HepG2 (cell line): ENCODE data around the gene BCL2L13. TPM values are rescaled to one million over a fixed set of nuclear protein-coding genes. Genes with fewer than 3 reads are reported as not detected.

Experiments used
- ATAC-seq: fragments of 200-7000 bp; cut with Tn5 transposase; 3 replicates; pipeline ENCODE4 v1.9.1; 2020; ENCODE audit warnings: mild to moderate bottlenecking, moderate library complexity
- BruUV-seq: library from RNA; stranded (reverse); fragments of 400-500 nt; replicated peaks from 2 replicates; lab custom pipeline; 2021; lab: Mats Ljungman, UMichigan
- CTCF ChIA-PET: fragments of 300-600 bp; formaldehyde crosslinking; extraction: SDS; loops from one replicate; lab custom pipeline; 2021; ENCODE audit warnings: low total read pairs, inconsistent platforms, low intra/inter-chr PET ratio; lab: Yijun Ruan, JAX
- POLR2A ChIA-PET: fragments of 350-600 bp; sonication (Branson Sonifier 250); formaldehyde crosslinking; loops from one replicate; lab custom pipeline; 2020; ENCODE audit warnings: antibody characterized with exemption, inconsistent platforms; lab: Yijun Ruan, JAX
- DNase-seq: peaks from one replicate; pipeline ENCODE4 v3.0.0-alpha.2; 2015; ENCODE audit warnings: low spot score
- FAIRE-seq: peaks from 3 replicates; lab custom pipeline; 2011; peaks lifted over from hg19 to GRCh38; lab: Jason Lieb, UNC
- H2AFZ ChIP-seq: one replicate; pipeline ENCODE4 v1.6.1; 2011; ENCODE audit warnings: low read length, inconsistent platforms
- H3K27ac ChIP-seq: fragments of 300-600 bp; 3 replicates; pipeline ENCODE4 v1.8.0; 2011; ENCODE audit warnings: mixed run types, mild to moderate bottlenecking, mixed read lengths, low read length, inconsistent platforms; ENCODE audit not compliant: insufficient read depth; ENCODE audit errors: extremely low read length
- H3K27me3 ChIP-seq, 2 experiments: fragments of 200-600 bp in 1 of 2; 2 replicates in 1 of 2; 3 replicates in 1 of 2; pipeline versions ENCODE4 v1.6.0 to v1.8.0; 2011; ENCODE audit warnings: low read length in 2 of 2, mild to moderate bottlenecking in 2 of 2, moderate library complexity in 2 of 2, inconsistent platforms in 1 of 2; ENCODE audit not compliant: insufficient read depth in 2 of 2, control insufficient read depth in 1 of 2
- H3K36me3 ChIP-seq, 2 experiments: fragments of 200-600 bp in 1 of 2; replicated peaks in 1 of 2; 2 replicates in 1 of 2; 3 replicates in 1 of 2; pipeline versions ENCODE4 v1.5.1 to v1.8.0; 2011; ENCODE audit warnings: low read length in 2 of 2, inconsistent platforms in 1 of 2; ENCODE audit not compliant: insufficient read depth in 2 of 2, control insufficient read depth in 1 of 2
- H3K4me1 ChIP-seq: 2 replicates; pipeline ENCODE4 v1.5.1; 2012; ENCODE audit warnings: low read length, inconsistent platforms; ENCODE audit not compliant: insufficient read depth
- H3K4me2 ChIP-seq: 2 replicates; pipeline ENCODE4 v1.6.0; 2011; ENCODE audit warnings: low read depth, low read length, inconsistent platforms
- H3K4me3 ChIP-seq, 3 experiments: fragments of 200-600 bp in 1 of 3; sonication (generic), shearing (Covaris generic) in 1 of 3; replicated peaks in 1 of 3; 2 replicates each; pipeline ENCODE4 v1.5.1; 2011 to 2016; ENCODE audit warnings: low read length in 3 of 3, inconsistent platforms in 2 of 3, low read depth in 2 of 3, mild to moderate bottlenecking in 2 of 3, control low read depth in 1 of 3, mixed read lengths in 1 of 3; ENCODE audit not compliant: insufficient read depth in 1 of 3
- H3K79me2 ChIP-seq: one replicate; pipeline ENCODE4 v1.6.1; 2011; ENCODE audit warnings: low read length, inconsistent platforms; ENCODE audit not compliant: insufficient read depth
- H3K9ac ChIP-seq: 2 replicates; pipeline ENCODE4 v1.6.0; 2011; ENCODE audit warnings: mild to moderate bottlenecking, low read depth, low read length, inconsistent platforms; ENCODE audit not compliant: insufficient read depth
- H3K9me3 ChIP-seq: 2 replicates; pipeline ENCODE4 v1.5.1; 2012; ENCODE audit warnings: mild to moderate bottlenecking, low read length
- H4K20me1 ChIP-seq: 2 replicates; pipeline ENCODE4 v1.6.0; 2011; ENCODE audit warnings: inconsistent platforms, mild to moderate bottlenecking, low read length, moderate library complexity; ENCODE audit not compliant: insufficient read depth
- CTCF ChIP-seq: sonication (generic); formaldehyde crosslinking; IDR thresholded peaks from 2 replicates; pipeline ENCODE4 v1.5.0; 2020; ENCODE audit warnings: mild to moderate bottlenecking, missing genetic modification reagents, moderate library complexity
- HES4 ChIP-seq: sonication (generic); formaldehyde crosslinking; IDR thresholded peaks from 2 replicates; pipeline ENCODE4 v1.9.0; 2021; ENCODE audit warnings: mild to moderate bottlenecking, missing genetic modification reagents, borderline replicate concordance
- HIVEP1 ChIP-seq: sonication (generic); formaldehyde crosslinking; IDR thresholded peaks from 2 replicates; pipeline ENCODE4 v1.4.0; 2020; ENCODE audit warnings: mild to moderate bottlenecking, missing genetic modification reagents
- IKZF1 ChIP-seq: fragments of 450-650 bp; IDR thresholded peaks from 2 replicates; pipeline ENCODE4 v1.7.1; 2016
- JUND ChIP-seq: sonication (generic); formaldehyde crosslinking; IDR thresholded peaks from 2 replicates; pipeline ENCODE4 v1.8.0; 2022; ENCODE audit warnings: mild to moderate bottlenecking, missing genetic modification reagents
- KDM5B ChIP-seq: sonication (generic); formaldehyde crosslinking; IDR thresholded peaks from 2 replicates; pipeline ENCODE4 v1.4.0; 2020; ENCODE audit warnings: missing genetic modification reagents, mild to moderate bottlenecking, borderline replicate concordance
- KLF12 ChIP-seq: sonication (generic); formaldehyde crosslinking; IDR thresholded peaks from 2 replicates; pipeline ENCODE4 v1.4.0; 2020; ENCODE audit warnings: missing genetic modification reagents, borderline replicate concordance
- ZNF691 ChIP-seq: sonication (generic); formaldehyde crosslinking; IDR thresholded peaks from 2 replicates; pipeline ENCODE4 v1.4.0; 2020; ENCODE audit warnings: missing genetic modification reagents, low read depth, mild to moderate bottlenecking, borderline replicate concordance
- ZNF7 ChIP-seq: IDR thresholded peaks from 2 replicates; pipeline ENCODE4 v1.6.1; 2016; ENCODE audit warnings: missing biosample characterization, missing genetic modification reagents
- ZNF737 ChIP-seq: sonication (generic); formaldehyde crosslinking; IDR thresholded peaks from 2 replicates; pipeline ENCODE4 v1.5.0; 2020; ENCODE audit warnings: missing genetic modification reagents, mild to moderate bottlenecking, borderline replicate concordance
- ZZZ3 ChIP-seq: sonication (generic); formaldehyde crosslinking; IDR thresholded peaks from 2 replicates; pipeline ENCODE4 v1.4.0; 2020; ENCODE audit warnings: missing genetic modification reagents, mild to moderate bottlenecking, borderline replicate concordance
- WGBS: methylation state at CpG from one replicate; pipeline ENCODE4 v1.1.6; 2017; ENCODE audit warnings: low lambda C conversion rate; 5-methylcytosine and 5-hydroxymethylcytosine counted together
- in situ Hi-C: cut with HindIII; loops from 2 replicates; pipeline ENCODE4 v1.10.0; 2017; ENCODE audit warnings: low pct_unique_long_range_greater_than_20kb; ENCODE audit not compliant: extremely low pct_ligation_motif_present
- intact Hi-C: fragments of 100-400 bp; cut with micrococcal nuclease; formaldehyde crosslinking; loops from one replicate; pipeline ENCODE4 v1.10.0; 2022; ENCODE audit not compliant: unreplicated experiment
- polyA plus RNA-seq, 8 experiments: library from polyadenylated mRNA; depleted of rRNA in 3 of 8; stranded (reverse) in 7 of 8; unstranded in 1 of 8; fragments of >200 nt; fragmentation: Illumina TruSeq in 4 of 8; extraction: Trizol in 4 of 8; gene quantifications; 2 replicates each; pipeline versions ENCODE4 v1.2.1 to v1.2.3, GENCODE V29; 2011 to 2016; ENCODE audit warnings: low read depth in 4 of 8, missing spikeins in 1 of 8, mixed read lengths in 1 of 8; ENCODE audit not compliant: insufficient read depth in 1 of 8
- total RNA-seq, 5 experiments: library from RNA; depleted of rRNA; stranded (reverse); fragments of >200 nt; fragmentation: Illumina TruSeq; extraction: Trizol; gene quantifications; 2 replicates each; pipeline ENCODE4 v1.2.3, GENCODE V29; 2016; ENCODE audit warnings: low read depth in 1 of 5

BCL2L13 gene
- total and polyA plus RNA-seq, 2 of the 13 experiments (the other 11 are each of a cell fraction or from before 2014, with no cell fraction given): 13.5 to 14.6 TPM

DNA sequence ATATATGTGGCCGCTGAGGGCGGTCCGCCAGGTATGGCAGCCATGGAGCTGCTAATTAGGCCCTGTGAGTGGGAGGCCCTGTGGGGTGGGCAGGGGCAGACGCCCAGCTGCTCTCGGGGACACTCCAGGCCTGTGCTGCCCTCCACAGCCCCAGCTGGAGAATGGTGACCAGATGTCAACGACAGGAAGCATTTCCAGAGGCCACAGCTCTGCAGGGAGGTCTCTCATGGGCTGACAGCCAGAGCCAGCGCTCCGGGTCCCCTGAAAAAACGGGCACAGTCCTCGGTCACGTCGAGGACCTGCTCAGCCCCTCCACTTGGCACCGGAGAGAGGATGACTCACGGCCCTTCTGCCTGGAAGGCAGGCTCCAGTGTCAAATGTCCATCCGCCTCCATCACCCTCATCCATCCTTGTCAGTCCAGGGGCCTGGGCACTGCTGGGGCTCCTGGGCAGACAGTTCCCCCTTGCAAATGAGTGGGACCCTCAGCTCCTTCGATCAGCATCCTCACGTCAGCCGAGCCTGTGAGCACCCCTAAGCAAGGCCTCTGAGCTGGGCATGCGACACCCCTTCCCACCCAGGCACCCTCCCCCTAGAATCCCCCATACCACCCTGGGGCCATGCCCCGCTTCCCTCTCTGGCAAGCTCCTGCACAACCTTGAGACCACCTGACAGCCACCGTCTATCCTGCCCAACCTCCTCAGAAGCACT lies 133.8 kb downstream of the BCL2L13 start:
- H3K27me3 ChIP-seq: no peaks in the 10 kb centered on the region; a peak in 1 of 5 replicates
- H3K4me3 ChIP-seq: peak overlapping the region in 1 of 3 experiments; percentile 83; a peak in 2 of 6 replicates
- CTCF ChIA-PET: no interaction called here
- no peak overlapping the region for H3K27ac ChIP-seq
- no peak overlapping the region for H2AFZ ChIP-seq
- H3K36me3 ChIP-seq: no peaks in the 10 kb centered on the region; a peak in 1 of 5 replicates
- no peak for TF ChIP-seq JUND (CRISPR knock-in tag)
- TF ChIP-seq KLF12 (CRISPR knock-in tag): no peak
- 0 out of 2 replicates have a peak, but pooled peaks have one; percentile 35 for TF ChIP-seq ZZZ3
- TF ChIP-seq HES4 (CRISPR knock-in tag): no peak
- no peak for TF ChIP-seq ZNF7 (CRISPR knock-in tag)
- TF ChIP-seq ZNF691: 0 out of 2 replicates have a peak, but pooled peaks have one; percentile 45
- no peak for TF ChIP-seq IKZF1
- 0 out of 2 replicates have a peak, but pooled peaks have one; percentile 3 for TF ChIP-seq KDM5B (CRISPR knock-in tag)
- TF ChIP-seq CTCF (CRISPR knock-in tag): peak; percentile 38
- no peak for TF ChIP-seq HIVEP1 (CRISPR knock-in tag)
- no peak for TF ChIP-seq ZNF737 (CRISPR knock-in tag)
- no peak overlapping the region for H3K9ac ChIP-seq
- POLR2A ChIA-PET: interaction anchor here (1.3 to 3.7 kb wide), 5 partner anchors 9 to 14 kb away, joined by 4 to 19 read pairs (median 15); no protein-coding TSS in a partner anchor
- in situ Hi-C loops (no loop called here), intact Hi-C loops (no loop called here)
- no peaks in the 10 kb centered on the region for H4K20me1 ChIP-seq
- H3K79me2 ChIP-seq: peaks cover 37% of the 10 kb centered on the region
- 91% methylated on average over 14 of the region's 21 CpGs for WGBS
- no peak for ATAC-seq
- no peaks in the 10 kb centered on the region for H3K9me3 ChIP-seq
- FAIRE-seq: no peak
- DNase-seq: no peak
- H3K4me1 ChIP-seq: peaks cover 62% of the 10 kb centered on the region
- BruUV-seq: TSS peak; percentile 54
- H3K4me2 ChIP-seq: peak overlapping the region; percentile 86
